PC-9 (cell line): ENCODE measurements around the gene PHPT1. TPM values are rescaled to one million over a fixed set of nuclear protein-coding genes. Genes with fewer than 3 reads are reported as not detected.

ENCODE experiments used
- BruUV-seq: library from RNA; stranded (reverse); fragments of 400-500 nt; replicated peaks from 2 replicates; lab custom pipeline; 2021; lab: Mats Ljungman, UMichigan
- CTCF ChIA-PET: fragments of 300-600 bp; sonication (Branson Sonifier 250); formaldehyde crosslinking; loops from one replicate; lab custom pipeline; 2022; ENCODE audit warnings: antibody characterized with exemption; lab: Charles Lee
- POLR2A ChIA-PET: fragments of 300-600 bp; sonication (Branson Sonifier 250); formaldehyde crosslinking; loops from one replicate; lab custom pipeline; 2022; ENCODE audit warnings: antibody characterized with exemption; ENCODE audit not compliant: unreplicated experiment; lab: Charles Lee
- DNase-seq, 2 experiments: peaks; one replicate each; pipeline versions ENCODE4 v3.0.0 to v3.0.0-alpha.2; 2015 to 2022; ENCODE audit warnings: mixed read lengths in 1 of 2
- H2AFZ ChIP-seq: fragments of 200-600 bp; sonication (generic); 2 replicates; pipeline ENCODE4 v1.8.1; 2017; ENCODE audit warnings: antibody characterized with exemption
- H3F3A ChIP-seq: fragments of 200-600 bp; sonication (generic); 2 replicates; pipeline ENCODE4 v1.8.1; 2017; ENCODE audit warnings: antibody characterized with exemption, mild to moderate bottlenecking, low read depth; ENCODE audit not compliant: insufficient read depth
- H3K27ac ChIP-seq: fragments of 200-600 bp; sonication (generic); 2 replicates; pipeline ENCODE4 v1.6.1; 2016; ENCODE audit warnings: mixed run types
- H3K27me3 ChIP-seq: fragments of 200-600 bp; sonication (generic); 2 replicates; pipeline ENCODE4 v1.6.1; 2016; ENCODE audit warnings: low read depth, mixed run types; ENCODE audit not compliant: insufficient read depth
- H3K36me3 ChIP-seq: fragments of 200-600 bp; sonication (generic); 2 replicates; pipeline ENCODE4 v1.6.1; 2016; ENCODE audit warnings: low read depth, mixed run types
- H3K4me1 ChIP-seq: fragments of 200-600 bp; sonication (generic); replicated peaks from 2 replicates; pipeline ENCODE4 v1.6.1; 2016; ENCODE audit warnings: mixed run types; ENCODE audit not compliant: insufficient read depth
- H3K4me2 ChIP-seq: fragments of 200-600 bp; sonication (generic); 2 replicates; pipeline ENCODE4 v1.6.1; 2017; ENCODE audit warnings: mixed run types
- H3K4me3 ChIP-seq: fragments of 200-600 bp; sonication (generic); 2 replicates; pipeline ENCODE4 v1.6.1; 2016; ENCODE audit warnings: mixed run types
- H3K79me2 ChIP-seq: fragments of 200-600 bp; sonication (generic); 2 replicates; pipeline ENCODE4 v1.6.1; 2017; ENCODE audit warnings: low read depth, mixed run types
- H3K9me2 ChIP-seq: fragments of 200-600 bp; sonication (generic); 2 replicates; pipeline ENCODE4 v1.8.1; 2017; ENCODE audit warnings: mild to moderate bottlenecking; ENCODE audit not compliant: insufficient read depth
- H3K9me3 ChIP-seq: fragments of 200-600 bp; sonication (generic); 2 replicates; pipeline ENCODE4 v1.8.1; 2016; ENCODE audit warnings: low read depth; ENCODE audit not compliant: insufficient read depth
- H4K20me1 ChIP-seq: fragments of 200-600 bp; sonication (generic); 2 replicates; pipeline ENCODE4 v1.8.1; 2017; ENCODE audit not compliant: insufficient read depth
- EZH2 ChIP-seq: fragments of 200-600 bp; sonication (generic); IDR thresholded peaks from 2 replicates; pipeline ENCODE4 v1.8.0; 2017; ENCODE audit warnings: antibody characterized with exemption, low read depth
- intact Hi-C: fragments of 100-400 bp; cut with micrococcal nuclease; formaldehyde crosslinking; loops from one replicate; pipeline ENCODE4 v1.10.0; 2022; ENCODE audit not compliant: unreplicated experiment
- total RNA-seq: library from RNA; stranded (reverse); gene quantifications from 2 replicates; pipeline ENCODE4 v1.2.3, GENCODE V29; 2021
- TF ChIP-seq, protein P1 (sequence below): fragments of 200-600 bp; sonication (generic); conservative IDR thresholded peaks from 2 replicates; pipeline ENCODE4 v1.6.1; 2017; ENCODE audit warnings: mixed run types, antibody characterized with exemption, mild to moderate bottlenecking, moderate library complexity

Gene PHPT1
- total RNA-seq, 1 experiment from 2014 or later: 112 TPM

DNA sequence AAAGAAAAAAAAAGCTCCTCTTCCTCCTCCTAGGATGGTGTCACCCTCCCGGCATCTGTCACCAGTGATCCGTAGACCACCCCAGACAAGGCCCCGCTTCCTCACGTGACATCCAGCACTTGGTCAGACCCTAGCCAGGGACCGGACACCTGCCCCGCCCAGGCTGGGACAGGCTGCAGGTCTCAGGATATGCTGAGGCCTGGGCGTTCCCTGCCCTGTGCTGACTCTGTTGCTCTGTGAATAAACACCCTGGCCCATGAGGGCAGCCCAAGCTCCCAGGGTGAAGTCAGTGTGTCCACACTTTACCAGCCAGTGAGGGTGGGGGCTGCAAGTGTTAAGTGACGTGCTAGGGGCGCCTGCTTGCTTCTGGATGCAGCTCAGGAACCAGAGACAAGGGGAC lies 11.3 kb downstream of the PHPT1 start:
- Histone ChIP-seq H2AFZ (no peak overlapping the region), H3K27ac (no peak overlapping the region), H3K27me3 (no peaks in the 10 kb centered on the region), H3K9me3 (no peaks in the 10 kb centered on the region), H3K4me1 (peaks cover 11% of the 10 kb centered on the region), H3K4me2 (no peak overlapping the region), H3K79me2 (peaks cover 21% of the 10 kb centered on the region), H3F3A (peaks cover 13% of the 10 kb centered on the region; the same call in 1 of the 2 replicates), H3K9me2 (no peaks in the 10 kb centered on the region), H4K20me1 (peaks cover 29% of the 10 kb centered on the region), H3K36me3 (0 out of 2 replicates have a peak, but pooled peaks cover 8% of the 10 kb centered on the region), H3K4me3 (no peak overlapping the region)
- TF ChIP-seq, protein P1, sequence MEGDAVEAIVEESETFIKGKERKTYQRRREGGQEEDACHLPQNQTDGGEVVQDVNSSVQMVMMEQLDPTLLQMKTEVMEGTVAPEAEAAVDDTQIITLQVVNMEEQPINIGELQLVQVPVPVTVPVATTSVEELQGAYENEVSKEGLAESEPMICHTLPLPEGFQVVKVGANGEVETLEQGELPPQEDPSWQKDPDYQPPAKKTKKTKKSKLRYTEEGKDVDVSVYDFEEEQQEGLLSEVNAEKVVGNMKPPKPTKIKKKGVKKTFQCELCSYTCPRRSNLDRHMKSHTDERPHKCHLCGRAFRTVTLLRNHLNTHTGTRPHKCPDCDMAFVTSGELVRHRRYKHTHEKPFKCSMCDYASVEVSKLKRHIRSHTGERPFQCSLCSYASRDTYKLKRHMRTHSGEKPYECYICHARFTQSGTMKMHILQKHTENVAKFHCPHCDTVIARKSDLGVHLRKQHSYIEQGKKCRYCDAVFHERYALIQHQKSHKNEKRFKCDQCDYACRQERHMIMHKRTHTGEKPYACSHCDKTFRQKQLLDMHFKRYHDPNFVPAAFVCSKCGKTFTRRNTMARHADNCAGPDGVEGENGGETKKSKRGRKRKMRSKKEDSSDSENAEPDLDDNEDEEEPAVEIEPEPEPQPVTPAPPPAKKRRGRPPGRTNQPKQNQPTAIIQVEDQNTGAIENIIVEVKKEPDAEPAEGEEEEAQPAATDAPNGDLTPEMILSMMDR: no peak
- TF ChIP-seq EZH2: no peak
- ChIA-PET POLR2A (interaction anchor here (0.5 kb wide), 1 partner anchor 118 kb away, joined by 7 read pairs; no protein-coding TSS in a partner anchor), CTCF (no interaction called here)
- no peak for DNase-seq
- intact Hi-C loops: no loop called here
- BruUV-seq: no TSS peak

DNA sequence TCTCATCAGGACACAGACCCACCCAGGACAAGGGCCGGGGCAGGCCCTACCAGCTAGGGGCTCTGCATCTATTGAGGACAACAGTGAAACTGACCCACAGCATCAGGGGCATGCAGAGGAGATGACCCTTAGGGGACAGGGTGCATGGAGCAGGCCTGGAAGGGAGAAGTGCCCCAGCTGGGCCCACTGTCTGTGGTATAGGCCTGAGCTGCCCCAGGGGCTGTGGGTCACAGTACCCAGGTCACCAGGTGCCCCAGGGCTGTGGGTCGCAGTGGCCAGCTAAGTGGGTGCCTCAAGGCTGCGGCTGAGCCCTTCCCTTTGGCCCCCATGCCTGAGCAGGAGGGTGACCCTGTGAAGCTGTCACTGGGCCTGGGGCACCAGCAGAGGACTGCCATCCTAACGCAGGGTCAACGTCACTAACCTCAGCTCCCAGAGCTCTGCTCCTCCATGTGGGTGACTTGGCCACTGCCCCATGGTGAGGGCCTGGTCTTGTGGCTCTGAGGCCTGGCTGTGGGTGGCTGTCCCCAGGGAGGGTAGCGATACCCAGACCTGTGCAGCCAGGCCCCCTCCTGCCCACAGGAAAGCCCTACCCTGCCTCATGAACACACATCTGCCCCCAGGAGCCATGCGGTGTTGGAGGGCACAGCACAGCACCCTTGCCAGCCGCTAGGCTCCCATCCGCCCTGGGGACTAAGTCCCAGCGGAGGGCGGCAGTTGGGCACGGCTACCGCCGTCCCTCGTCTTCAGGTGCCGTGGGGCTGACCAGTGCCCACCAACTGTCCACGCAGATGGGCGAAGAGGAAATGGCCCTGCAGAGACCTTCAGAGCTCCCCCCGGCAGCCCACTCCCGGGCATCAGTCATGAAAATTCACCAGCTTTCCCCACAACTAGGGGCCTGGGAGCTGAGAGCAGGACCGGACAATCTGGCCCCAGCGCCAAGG lies 12.0 kb downstream of the PHPT1 start:
- Histone ChIP-seq H3K9me3 (no peaks in the 10 kb centered on the region), H3K36me3 (0 out of 2 replicates have a peak, but pooled peaks cover 8% of the 10 kb centered on the region), H3K4me3 (no peak overlapping the region), H3K79me2 (peaks cover 26% of the 10 kb centered on the region), H3K9me2 (no peaks in the 10 kb centered on the region), H2AFZ (no peak overlapping the region), H3F3A (peaks cover 13% of the 10 kb centered on the region; the same call in 1 of the 2 replicates), H3K27me3 (no peaks in the 10 kb centered on the region), H4K20me1 (peaks cover 29% of the 10 kb centered on the region), H3K4me1 (peaks cover 11% of the 10 kb centered on the region), H3K4me2 (no peak overlapping the region), H3K27ac (no peak overlapping the region)
- ChIA-PET CTCF (no interaction called here), POLR2A (interaction anchor here (0.5 kb wide), 1 partner anchor 117 kb away, joined by 7 read pairs; no protein-coding TSS in a partner anchor)
- no peak for TF ChIP-seq EZH2
- TF ChIP-seq, protein P1: no peak
- BruUV-seq: no TSS peak
- peak in 1 of 2 experiments; percentile 31 for DNase-seq
- intact Hi-C loops: no loop called here

DNA sequence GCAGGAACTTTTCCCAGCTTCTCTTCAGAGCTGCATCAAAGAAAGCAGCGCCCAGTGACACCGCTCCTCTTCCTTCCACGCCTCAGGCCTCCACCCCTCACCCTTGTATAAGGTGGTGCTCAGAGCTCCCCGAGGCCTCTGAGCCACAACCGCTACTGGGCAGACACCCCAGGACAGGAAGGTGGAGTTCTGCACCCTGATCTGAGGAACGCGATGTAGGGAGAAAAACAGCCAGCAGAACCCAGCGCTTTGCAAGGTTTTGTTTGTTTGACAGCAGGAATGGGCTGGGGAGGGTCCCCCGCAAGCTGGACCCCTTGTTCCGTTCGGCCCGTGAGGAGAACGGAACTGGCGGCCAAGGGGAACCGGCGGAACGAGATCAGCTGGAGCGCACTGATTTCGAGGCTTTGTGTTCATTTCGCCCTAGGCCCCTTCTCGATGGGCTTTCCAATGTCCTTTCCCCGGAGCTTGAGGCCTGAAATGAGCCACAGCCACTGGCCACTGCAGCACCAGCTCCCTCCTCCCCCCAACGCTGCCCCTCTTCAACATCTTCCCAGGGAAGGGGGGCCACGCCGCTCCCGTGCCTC lies 12.8 kb downstream of the PHPT1 start:
- CTCF ChIA-PET: no interaction called here
- Histone ChIP-seq H3K79me2 (peaks cover 30% of the 10 kb centered on the region), H3K4me2 (no peak overlapping the region), H3K4me1 (peaks cover 12% of the 10 kb centered on the region), H3K27ac (no peak overlapping the region), H3K4me3 (no peak overlapping the region), H3F3A (peaks cover 13% of the 10 kb centered on the region; the same call in 1 of the 2 replicates), H3K27me3 (no peaks in the 10 kb centered on the region), H2AFZ (no peak overlapping the region), H3K9me3 (no peaks in the 10 kb centered on the region), H3K36me3 (0 out of 2 replicates have a peak, but pooled peaks cover 8% of the 10 kb centered on the region), H4K20me1 (peaks cover 26% of the 10 kb centered on the region), H3K9me2 (no peaks in the 10 kb centered on the region)
- peak in 1 of 2 experiments; percentile 28 for DNase-seq
- POLR2A ChIA-PET: no interaction called here
- BruUV-seq: no TSS peak
- intact Hi-C loops: no loop called here
- TF ChIP-seq EZH2: no peak
- TF ChIP-seq, protein P1: no peak
